Measurements from ENCODE around the gene OSBPL3.
A peak's percentile ranks its signal among the peaks of the same experiment; 100 is the strongest.

Gene OSBPL3

DNA sequence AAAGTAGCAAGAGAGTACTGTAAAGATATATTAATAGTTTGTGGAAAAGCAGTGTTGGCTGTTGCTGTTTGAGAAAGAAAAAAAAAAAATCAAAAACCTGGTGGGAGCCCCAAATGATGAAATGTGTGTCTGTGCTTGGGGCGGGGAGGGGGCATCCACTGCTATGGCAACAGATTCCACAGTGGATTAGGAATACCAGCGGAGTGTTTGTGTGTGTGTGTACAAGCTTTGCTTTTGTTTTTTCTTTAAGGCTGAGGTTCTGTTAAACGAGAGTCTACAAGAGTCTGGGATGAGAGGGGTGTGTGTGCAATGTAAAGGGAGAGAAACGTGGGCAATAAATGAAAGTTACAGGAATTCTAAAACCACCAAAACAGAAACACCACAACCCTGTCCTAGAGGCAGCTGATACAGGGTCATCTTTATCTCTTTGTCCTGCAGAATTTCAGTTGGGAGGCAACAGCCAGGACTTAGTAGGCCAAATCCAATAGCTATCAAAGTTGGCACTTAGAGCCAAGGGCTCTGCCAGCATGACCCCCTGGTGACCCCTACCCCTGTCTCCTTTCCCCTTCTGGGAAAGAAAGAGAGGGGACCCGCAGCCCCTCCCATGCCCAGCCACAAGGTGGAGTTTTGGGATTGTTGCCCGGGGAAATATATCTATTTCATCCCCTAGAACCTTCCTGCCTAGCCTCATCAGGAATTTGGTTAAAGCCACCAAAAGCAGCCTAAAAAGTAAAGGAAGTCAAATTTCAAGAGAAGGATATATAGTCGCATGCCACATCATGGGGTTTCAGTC, 85.4 kb downstream of the OSBPL3 start:
- H3K9me3 ChIP-seq (ENCODE audit: control insufficient read depth, insufficient read depth, low read depth, low read length), result no peaks in the 10 kb centered on the region
- no peak overlapping the region for H3K4me3 ChIP-seq (ENCODE audit: low read depth, low read length)
- ChIA-PET CTCF (interaction anchor here (0.6 to 1.6 kb wide), 5 partner anchors 84 to 335 kb away, joined by 3 to 9 read pairs (median 4); no protein-coding TSS in a partner anchor), POLR2A (no interaction called here)
- no peaks in the 10 kb centered on the region for H3K4me1 ChIP-seq (ENCODE audit: control insufficient read depth, insufficient read depth, low read length)
- TF ChIP-seq SALL2 (tag by site-specific recombination; IDR thresholded peaks at IDR 0.05; ENCODE audit: borderline replicate concordance) (no peak), ZFP69B (tag by site-specific recombination; IDR thresholded peaks at IDR 0.05) (no peak)
- TF ChIP-seq, protein P1, sequence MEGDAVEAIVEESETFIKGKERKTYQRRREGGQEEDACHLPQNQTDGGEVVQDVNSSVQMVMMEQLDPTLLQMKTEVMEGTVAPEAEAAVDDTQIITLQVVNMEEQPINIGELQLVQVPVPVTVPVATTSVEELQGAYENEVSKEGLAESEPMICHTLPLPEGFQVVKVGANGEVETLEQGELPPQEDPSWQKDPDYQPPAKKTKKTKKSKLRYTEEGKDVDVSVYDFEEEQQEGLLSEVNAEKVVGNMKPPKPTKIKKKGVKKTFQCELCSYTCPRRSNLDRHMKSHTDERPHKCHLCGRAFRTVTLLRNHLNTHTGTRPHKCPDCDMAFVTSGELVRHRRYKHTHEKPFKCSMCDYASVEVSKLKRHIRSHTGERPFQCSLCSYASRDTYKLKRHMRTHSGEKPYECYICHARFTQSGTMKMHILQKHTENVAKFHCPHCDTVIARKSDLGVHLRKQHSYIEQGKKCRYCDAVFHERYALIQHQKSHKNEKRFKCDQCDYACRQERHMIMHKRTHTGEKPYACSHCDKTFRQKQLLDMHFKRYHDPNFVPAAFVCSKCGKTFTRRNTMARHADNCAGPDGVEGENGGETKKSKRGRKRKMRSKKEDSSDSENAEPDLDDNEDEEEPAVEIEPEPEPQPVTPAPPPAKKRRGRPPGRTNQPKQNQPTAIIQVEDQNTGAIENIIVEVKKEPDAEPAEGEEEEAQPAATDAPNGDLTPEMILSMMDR (tag by site-specific recombination; IDR thresholded peaks at IDR 0.05), result 0 out of 2 replicates have a peak, but pooled peaks have one; percentile 10
- TF ChIP-seq, protein P2, sequence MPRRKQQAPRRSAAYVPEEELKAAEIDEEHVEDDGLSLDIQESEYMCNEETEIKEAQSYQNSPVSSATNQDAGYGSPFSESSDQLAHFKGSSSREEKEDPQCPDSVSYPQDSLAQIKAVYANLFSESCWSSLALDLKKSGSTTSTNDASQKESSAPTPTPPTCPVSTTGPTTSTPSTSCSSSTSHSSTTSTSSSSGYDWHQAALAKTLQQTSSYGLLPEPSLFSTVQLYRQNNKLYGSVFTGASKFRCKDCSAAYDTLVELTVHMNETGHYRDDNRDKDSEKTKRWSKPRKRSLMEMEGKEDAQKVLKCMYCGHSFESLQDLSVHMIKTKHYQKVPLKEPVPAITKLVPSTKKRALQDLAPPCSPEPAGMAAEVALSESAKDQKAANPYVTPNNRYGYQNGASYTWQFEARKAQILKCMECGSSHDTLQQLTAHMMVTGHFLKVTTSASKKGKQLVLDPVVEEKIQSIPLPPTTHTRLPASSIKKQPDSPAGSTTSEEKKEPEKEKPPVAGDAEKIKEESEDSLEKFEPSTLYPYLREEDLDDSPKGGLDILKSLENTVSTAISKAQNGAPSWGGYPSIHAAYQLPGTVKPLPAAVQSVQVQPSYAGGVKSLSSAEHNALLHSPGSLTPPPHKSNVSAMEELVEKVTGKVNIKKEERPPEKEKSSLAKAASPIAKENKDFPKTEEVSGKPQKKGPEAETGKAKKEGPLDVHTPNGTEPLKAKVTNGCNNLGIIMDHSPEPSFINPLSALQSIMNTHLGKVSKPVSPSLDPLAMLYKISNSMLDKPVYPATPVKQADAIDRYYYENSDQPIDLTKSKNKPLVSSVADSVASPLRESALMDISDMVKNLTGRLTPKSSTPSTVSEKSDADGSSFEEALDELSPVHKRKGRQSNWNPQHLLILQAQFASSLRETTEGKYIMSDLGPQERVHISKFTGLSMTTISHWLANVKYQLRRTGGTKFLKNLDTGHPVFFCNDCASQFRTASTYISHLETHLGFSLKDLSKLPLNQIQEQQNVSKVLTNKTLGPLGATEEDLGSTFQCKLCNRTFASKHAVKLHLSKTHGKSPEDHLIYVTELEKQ (tag by site-specific recombination; IDR thresholded peaks at IDR 0.05; ENCODE audit: borderline replicate concordance), result no peak
- H3K36me3 ChIP-seq (ENCODE audit: control insufficient read depth in 2 of 2, insufficient read depth in 1 of 2, low read length in 2 of 2), result no peaks in the 10 kb centered on the region
- H3K27ac ChIP-seq (ENCODE audit: extremely low read depth, low read depth, low read length), result no peak overlapping the region

DNA sequence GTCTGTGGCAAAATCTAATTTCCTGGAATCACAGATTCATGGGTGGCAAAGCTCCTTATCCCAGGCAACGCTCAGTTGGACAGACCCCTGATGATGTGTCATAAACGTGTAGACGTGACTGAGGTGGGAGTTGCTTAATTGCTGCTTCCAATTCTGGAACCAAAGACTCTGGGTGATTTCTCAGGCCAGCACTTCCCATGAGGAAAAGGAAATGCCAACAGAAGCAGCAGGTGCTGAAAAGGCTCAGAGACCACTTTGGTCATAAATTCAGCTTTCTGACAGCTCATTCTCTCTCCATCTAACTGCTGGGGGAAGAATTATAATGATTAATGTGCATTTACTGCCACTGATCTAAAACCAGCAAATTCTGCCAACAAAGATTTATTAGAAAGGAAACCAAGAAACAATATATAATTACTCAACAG, 88.7 kb downstream of the OSBPL3 start:
- Histone ChIP-seq H3K9me3 (ENCODE audit: control insufficient read depth, insufficient read depth, low read depth, low read length) (no peaks in the 10 kb centered on the region), H3K4me1 (ENCODE audit: control insufficient read depth, insufficient read depth, low read length) (no peaks in the 10 kb centered on the region), H3K27ac (ENCODE audit: extremely low read depth, low read depth, low read length) (no peak overlapping the region), H3K4me3 (ENCODE audit: low read depth, low read length) (no peak overlapping the region), H3K36me3 (ENCODE audit: control insufficient read depth in 2 of 2, insufficient read depth in 1 of 2, low read length in 2 of 2) (no peaks in the 10 kb centered on the region)
- ChIA-PET POLR2A (no interaction called here), CTCF (interaction anchor here (0.6 to 1.5 kb wide), 3 partner anchors 10 to 269 kb away, joined by 4 read pairs; no protein-coding TSS in a partner anchor)
- TF ChIP-seq ZNF350 (tag by site-specific recombination; IDR thresholded peaks at IDR 0.05) (no peak), SP7 (tag by site-specific recombination; IDR thresholded peaks at IDR 0.05) (peak; percentile 74), ZNF112 (tag by site-specific recombination; IDR thresholded peaks at IDR 0.05) (no peak), FEZF1 (tag by site-specific recombination; IDR thresholded peaks at IDR 0.05) (0 out of 2 replicates have a peak, but pooled peaks have one; percentile 19), ZIC2 (tag by site-specific recombination; IDR thresholded peaks at IDR 0.05) (peak; percentile 77), SP3 (tag by site-specific recombination; IDR thresholded peaks at IDR 0.05) (no peak), ZNF791 (tag by site-specific recombination; IDR thresholded peaks at IDR 0.05) (no peak)
- TF ChIP-seq, protein P3, sequence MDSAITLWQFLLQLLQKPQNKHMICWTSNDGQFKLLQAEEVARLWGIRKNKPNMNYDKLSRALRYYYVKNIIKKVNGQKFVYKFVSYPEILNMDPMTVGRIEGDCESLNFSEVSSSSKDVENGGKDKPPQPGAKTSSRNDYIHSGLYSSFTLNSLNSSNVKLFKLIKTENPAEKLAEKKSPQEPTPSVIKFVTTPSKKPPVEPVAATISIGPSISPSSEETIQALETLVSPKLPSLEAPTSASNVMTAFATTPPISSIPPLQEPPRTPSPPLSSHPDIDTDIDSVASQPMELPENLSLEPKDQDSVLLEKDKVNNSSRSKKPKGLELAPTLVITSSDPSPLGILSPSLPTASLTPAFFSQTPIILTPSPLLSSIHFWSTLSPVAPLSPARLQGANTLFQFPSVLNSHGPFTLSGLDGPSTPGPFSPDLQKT (IDR thresholded peaks at IDR 0.05; ENCODE audit: borderline replicate concordance, low read depth, low read length), result no peak

DNA sequence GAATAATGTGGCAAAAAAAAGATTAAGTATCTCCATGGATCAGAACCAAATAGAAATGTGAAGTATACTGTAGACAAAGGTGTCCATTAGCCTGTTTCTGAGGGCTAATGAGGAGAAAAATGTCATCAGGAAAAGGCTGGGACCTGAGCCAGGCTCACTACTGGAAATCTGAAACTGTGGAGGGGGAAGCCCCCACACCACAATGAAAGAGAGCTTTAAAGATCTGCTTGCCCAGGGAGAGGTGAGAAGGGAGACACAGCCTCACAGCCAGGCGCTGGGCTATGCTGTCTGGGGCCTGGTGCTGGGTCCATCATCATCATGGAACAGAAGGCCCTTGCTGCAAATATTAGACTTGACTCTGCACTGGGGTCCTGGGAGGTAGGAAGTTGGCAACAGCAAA, 90.4 kb downstream of the OSBPL3 start:
- Histone ChIP-seq H3K27ac (ENCODE audit: extremely low read depth, low read depth, low read length) (no peak overlapping the region), H3K4me1 (ENCODE audit: control insufficient read depth, insufficient read depth, low read length) (peaks cover 11% of the 10 kb centered on the region), H3K36me3 (ENCODE audit: control insufficient read depth in 2 of 2, insufficient read depth in 1 of 2, low read length in 2 of 2) (no peaks in the 10 kb centered on the region), H3K4me3 (ENCODE audit: low read depth, low read length) (no peak overlapping the region), H3K9me3 (ENCODE audit: control insufficient read depth, insufficient read depth, low read depth, low read length) (no peaks in the 10 kb centered on the region)
- TF ChIP-seq, protein P4, sequence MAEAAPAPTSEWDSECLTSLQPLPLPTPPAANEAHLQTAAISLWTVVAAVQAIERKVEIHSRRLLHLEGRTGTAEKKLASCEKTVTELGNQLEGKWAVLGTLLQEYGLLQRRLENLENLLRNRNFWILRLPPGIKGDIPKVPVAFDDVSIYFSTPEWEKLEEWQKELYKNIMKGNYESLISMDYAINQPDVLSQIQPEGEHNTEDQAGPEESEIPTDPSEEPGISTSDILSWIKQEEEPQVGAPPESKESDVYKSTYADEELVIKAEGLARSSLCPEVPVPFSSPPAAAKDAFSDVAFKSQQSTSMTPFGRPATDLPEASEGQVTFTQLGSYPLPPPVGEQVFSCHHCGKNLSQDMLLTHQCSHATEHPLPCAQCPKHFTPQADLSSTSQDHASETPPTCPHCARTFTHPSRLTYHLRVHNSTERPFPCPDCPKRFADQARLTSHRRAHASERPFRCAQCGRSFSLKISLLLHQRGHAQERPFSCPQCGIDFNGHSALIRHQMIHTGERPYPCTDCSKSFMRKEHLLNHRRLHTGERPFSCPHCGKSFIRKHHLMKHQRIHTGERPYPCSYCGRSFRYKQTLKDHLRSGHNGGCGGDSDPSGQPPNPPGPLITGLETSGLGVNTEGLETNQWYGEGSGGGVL (tag by site-specific recombination; IDR thresholded peaks at IDR 0.05), result peak; percentile 60; the same call in 1 of the 2 replicates
- no peak for TF ChIP-seq ZNF843 (tag by site-specific recombination; IDR thresholded peaks at IDR 0.05)
- no peak for TF ChIP-seq ZNF350 (tag by site-specific recombination; IDR thresholded peaks at IDR 0.05)
- POLR2A ChIA-PET, result no interaction called here
- CTCF ChIA-PET, result interaction anchor here (0.6 to 1.6 kb wide), 3 partner anchors 10 to 90 kb away, joined by 3 to 4 read pairs (median 3); partner anchors contain the start of gene OSBPL3

Data from HEK293 (cell line).